Esophagus (tissue), 2 donors: Measurements from ENCODE around the gene TXNDC11. TPM values are rescaled to one million over a fixed set of nuclear protein-coding genes. Genes with fewer than 3 reads are reported as not detected.

Experiments
- H3K27ac ChIP-seq, 2 donors: one replicate each; pipeline ENCODE4 v1.5.1; 2013; ENCODE audit warnings: low read depth in 2 of 2, mild to moderate bottlenecking in 2 of 2, inconsistent platforms in 1 of 2, low read length in 1 of 2, moderate library complexity in 1 of 2
- H3K27me3 ChIP-seq, 2 donors: one replicate each; pipeline ENCODE4 v1.6.1; 2013; ENCODE audit warnings: low read length in 2 of 2, control low read depth in 1 of 2, mild to moderate bottlenecking in 1 of 2; ENCODE audit not compliant: insufficient read depth in 2 of 2, control insufficient read depth in 1 of 2
- H3K36me3 ChIP-seq, 2 donors: one replicate each; pipeline ENCODE4 v1.6.1; 2013; ENCODE audit warnings: low read length in 1 of 2; ENCODE audit not compliant: control insufficient read depth in 2 of 2, insufficient read depth in 2 of 2
- H3K4me1 ChIP-seq, 2 donors: one replicate each; pipeline ENCODE4 v1.6.1; 2013; ENCODE audit warnings: low read length in 1 of 2; ENCODE audit not compliant: control insufficient read depth in 2 of 2, insufficient read depth in 2 of 2
- H3K4me3 ChIP-seq, 2 donors: one replicate each; pipeline ENCODE4 v1.5.1; 2013; ENCODE audit warnings: low read length in 2 of 2, mild to moderate bottlenecking in 2 of 2, low read depth in 1 of 2, moderate library complexity in 1 of 2
- H3K9me3 ChIP-seq, 2 donors: one replicate each; pipeline ENCODE4 v1.6.1; 2013; ENCODE audit warnings: mild to moderate bottlenecking in 2 of 2, low read depth in 1 of 2, low read length in 1 of 2, moderate library complexity in 1 of 2; ENCODE audit not compliant: control insufficient read depth in 2 of 2, insufficient read depth in 1 of 2
- WGBS, 2 donors: extraction: QIAGEN DNeasy Blood & Tissue Kit; methylation state at CpG; one replicate each; pipeline ENCODE4 v1.1.7; 2013; 5-methylcytosine and 5-hydroxymethylcytosine counted together
- polyA plus RNA-seq, 2 donors: library from polyadenylated mRNA; stranded (reverse); fragments of 200-250 nt; gene quantifications; one replicate each; pipeline ENCODE4 v1.2.3, GENCODE V29; 2013
- donor health status: healthy with polysubstance abuse.
- donor health status: Bipolar disorder and iron deficiency.

The TXNDC11 gene
- polyA plus RNA-seq, 2 donors: 21.8 to 24.5 TPM

GRCh38 chr16:11737713-11738112, 4.9 kb downstream of the TXNDC11 start:
- 66 to 71% methylated on average over 8 of the region's 8 CpGs for WGBS, 2 donors
- Histone ChIP-seq H3K9me3 (no peaks in the 10 kb centered on the region), H3K27ac (no peak overlapping the region), H3K4me3 (no peak overlapping the region), H3K36me3 (peaks cover 8 to 9% of the 10 kb centered on the region in 2 donors), H3K27me3 (no peaks in the 10 kb centered on the region), H3K4me1 (no peaks in the 10 kb centered on the region)

GRCh38 chr16:11736903-11737302, 5.8 kb downstream of the TXNDC11 start:
- peaks cover 8 to 13% of the 10 kb centered on the region in 2 donors for H3K36me3 ChIP-seq
- no peak overlapping the region for H3K4me3 ChIP-seq
- 66 to 86% methylated on average over 6 of the region's 6 CpGs for WGBS, 2 donors
- no peaks in the 10 kb centered on the region for H3K27me3 ChIP-seq
- no peaks in the 10 kb centered on the region for H3K4me1 ChIP-seq
- H3K9me3 ChIP-seq: no peaks in the 10 kb centered on the region
- no peak overlapping the region for H3K27ac ChIP-seq

- H3K4me1 ChIP-seq: no peaks in the 10 kb centered on the region
Observed at GRCh38 chr16:11735787-11736186, 6.9 kb downstream of the TXNDC11 start.

GRCh38 chr16:11734653-11735043, 8.0 kb downstream of the TXNDC11 start:
- WGBS, 2 donors: 44 to 69% methylated on average over 6 of the region's 6 CpGs
- Histone ChIP-seq H3K9me3 (no peaks in the 10 kb centered on the region), H3K36me3 (peaks cover 8 to 16% of the 10 kb centered on the region in 2 donors), H3K4me3 (no peak overlapping the region), H3K27me3 (no peaks in the 10 kb centered on the region), H3K4me1 (no peaks in the 10 kb centered on the region), H3K27ac (no peak overlapping the region)

More at GRCh38 chr16:11735787-11736186, 6.9 kb downstream of the TXNDC11 start:
- Histone ChIP-seq H3K4me3 (no peak overlapping the region), H3K9me3 (no peaks in the 10 kb centered on the region), H3K27ac (peak overlapping the region in 1 of 2 donors; percentile 37), H3K36me3 (peaks cover 8 to 13% of the 10 kb centered on the region in 2 donors), H3K27me3 (no peaks in the 10 kb centered on the region)
- WGBS, 2 donors: 64 to 80% methylated on average over 8 of the region's 8 CpGs

- Histone ChIP-seq H3K4me3 (no peak overlapping the region), H3K36me3 (peaks cover 8 to 17% of the 10 kb centered on the region in 2 donors), H3K9me3 (no peaks in the 10 kb centered on the region), H3K4me1 (no peaks in the 10 kb centered on the region), H3K27ac (no peak overlapping the region), H3K27me3 (no peaks in the 10 kb centered on the region)
- WGBS, 2 donors: 34 to 67% methylated on average over 3 of the region's 3 CpGs
Observed at GRCh38 chr16:11734025-11734652, 8.5 kb downstream of the TXNDC11 start.

GRCh38 chr16:11731222-11731621, 11.4 kb downstream of the TXNDC11 start:
- Histone ChIP-seq H3K4me1 (no peaks in the 10 kb centered on the region), H3K27ac (no peak overlapping the region), H3K9me3 (no peaks in the 10 kb centered on the region), H3K27me3 (no peaks in the 10 kb centered on the region), H3K36me3 (peaks cover 8 to 15% of the 10 kb centered on the region in 2 donors), H3K4me3 (no peak overlapping the region)
- 75 to 76% methylated on average over 3 of the region's 3 CpGs for WGBS, 2 donors

GRCh38 chr16:11729787-11730186, 12.9 kb downstream of the TXNDC11 start:
- Histone ChIP-seq H3K27ac (no peak overlapping the region), H3K4me3 (no peak overlapping the region), H3K9me3 (no peaks in the 10 kb centered on the region), H3K27me3 (no peaks in the 10 kb centered on the region), H3K4me1 (no peaks in the 10 kb centered on the region), H3K36me3 (peaks cover 2 to 14% of the 10 kb centered on the region in 2 donors)
- WGBS, 2 donors: 96 to 97% methylated on average over 3 of the region's 3 CpGs

- 78 to 85% methylated on average over 4 of the region's 4 CpGs for WGBS, 2 donors
- Histone ChIP-seq H3K4me3 (no peak overlapping the region), H3K9me3 (no peaks in the 10 kb centered on the region), H3K4me1 (no peaks in the 10 kb centered on the region), H3K27me3 (no peaks in the 10 kb centered on the region), H3K27ac (no peak overlapping the region), H3K36me3 (peaks cover 2 to 10% of the 10 kb centered on the region in 2 donors)
Observed at GRCh38 chr16:11727796-11728543, 14.7 kb downstream of the TXNDC11 start.

GRCh38 chr16:11726008-11726407, 16.6 kb downstream of the TXNDC11 start:
- no peak overlapping the region for H3K4me3 ChIP-seq
- no peaks in the 10 kb centered on the region for H3K27me3 ChIP-seq
- H3K4me1 ChIP-seq: no peaks in the 10 kb centered on the region
- H3K36me3 ChIP-seq: peaks cover 2 to 12% of the 10 kb centered on the region in 2 donors
- H3K27ac ChIP-seq: no peak overlapping the region
- H3K9me3 ChIP-seq: no peaks in the 10 kb centered on the region
- 73 to 97% methylated on average over 8 of the region's 8 CpGs for WGBS, 2 donors
